Stimulated activated CD4-positive, alpha-beta T cell treated with anti-CD3 and anti-CD28 coated beads, Interleukin-15, amount 100 ng/mL, for 48 hours (primary cell): ENCODE measurements around the gene CIITA.
"Not testable (repeated sequence)": the region's sequence is repeated elsewhere in the genome, so short reads cannot be mapped to it uniquely, and the experiment has no call there.

Experiments used
- DNase-seq, 2 donors: peaks; one replicate each; pipeline ENCODE4 v3.0.0-alpha.2; 2020; ENCODE audit warnings: low read depth in 2 of 2

CIITA gene

DNA sequence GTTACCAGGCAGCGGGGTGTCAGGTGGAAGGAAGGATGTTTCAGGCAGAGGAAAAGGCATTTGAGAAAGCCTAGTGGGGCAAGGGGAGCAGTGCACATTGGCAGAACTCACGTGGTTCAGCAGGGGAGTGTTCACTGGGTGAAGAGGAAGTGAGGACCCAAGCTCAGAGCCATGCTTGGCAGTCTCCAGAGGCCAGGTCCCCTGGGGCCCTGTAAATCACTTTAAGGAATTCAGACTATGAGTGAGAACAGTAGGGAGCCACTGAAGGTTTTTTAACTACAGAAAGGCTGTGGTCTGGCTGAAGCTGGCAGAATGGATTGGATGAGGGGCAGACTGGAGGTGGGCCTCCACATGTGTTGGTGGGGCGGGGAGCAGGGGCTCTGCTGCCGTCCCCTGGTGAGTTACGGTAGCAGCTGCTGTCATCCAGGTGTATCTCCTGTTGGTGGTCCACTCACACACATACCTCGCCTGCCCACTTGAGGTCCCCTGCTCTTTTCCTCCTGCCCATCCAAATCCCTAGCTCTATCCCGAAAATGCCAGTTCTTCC, 72.5 kb downstream of the CIITA start:
- DNase-seq, result no peak

- no peak for DNase-seq
These were observed 73.4 kb downstream of the CIITA start for GRCh38 chr16:10950393-10950792.

DNA sequence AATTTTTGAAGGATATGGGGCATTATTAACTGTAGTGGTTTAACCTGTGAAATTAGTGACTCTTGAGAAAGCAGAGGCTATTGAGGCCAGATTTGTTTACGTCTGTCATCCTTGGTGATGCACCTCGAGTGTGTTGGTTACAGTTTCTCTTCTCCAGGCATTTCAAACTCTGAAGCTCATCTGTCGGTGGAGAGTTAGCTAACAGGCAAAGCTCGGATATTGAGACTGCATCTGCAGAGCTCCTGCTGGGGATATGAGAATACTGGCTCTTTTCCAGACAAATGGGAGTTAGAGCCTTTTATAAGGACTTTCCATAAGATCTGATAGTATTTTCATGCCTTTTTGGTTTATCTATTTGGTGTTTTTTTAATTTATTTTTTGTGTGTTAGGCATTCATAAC, 74.0 kb downstream of the CIITA start:
- no peak for DNase-seq

- DNase-seq, result no peak
These were observed 77.9 kb downstream of the CIITA start for GRCh38 chr16:10954903-10955302.

GRCh38 chr16:10957771-10958482, 80.9 kb downstream of the CIITA start:
- no peak for DNase-seq

DNA sequence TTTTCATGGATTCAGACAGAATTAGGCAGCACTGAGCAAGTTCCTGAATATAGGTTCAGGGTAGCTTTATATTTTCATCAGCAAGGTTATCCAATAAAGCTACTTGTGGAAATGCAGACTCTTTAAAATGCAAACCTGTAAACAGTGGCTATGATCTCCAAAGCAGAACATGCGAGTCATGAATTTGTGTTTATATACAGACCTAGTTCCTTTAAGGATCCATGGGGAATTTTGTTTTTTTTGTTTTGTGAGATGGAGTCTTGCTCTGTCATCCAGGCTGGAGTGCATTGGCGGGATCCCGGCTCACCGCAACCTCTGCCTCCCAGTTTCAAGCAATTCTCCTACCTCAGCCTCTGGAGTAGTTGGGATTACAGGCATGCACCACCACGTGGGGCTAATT, 82.2 kb downstream of the CIITA start:
- DNase-seq, result no peak

DNA sequence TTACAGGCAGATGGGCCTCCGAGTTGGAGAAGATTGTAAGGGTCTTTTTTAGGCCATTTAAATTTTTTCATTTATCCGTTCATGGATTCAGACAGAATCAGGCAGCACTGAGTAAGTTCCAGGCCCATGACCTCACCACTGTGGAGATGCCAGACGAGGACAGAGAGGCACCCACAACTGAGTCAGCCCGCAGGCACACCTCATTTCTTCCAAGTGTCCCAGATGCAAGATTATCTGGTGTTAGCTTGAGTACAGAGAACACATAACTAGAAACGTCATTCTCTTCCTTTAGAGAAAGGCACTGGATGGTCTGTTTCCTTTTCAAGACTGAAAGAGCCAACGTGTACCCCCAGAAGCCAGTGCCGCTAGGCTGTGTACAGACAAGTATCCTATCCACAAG, 84.2 kb downstream of the CIITA start:
- DNase-seq, result no peak

DNA sequence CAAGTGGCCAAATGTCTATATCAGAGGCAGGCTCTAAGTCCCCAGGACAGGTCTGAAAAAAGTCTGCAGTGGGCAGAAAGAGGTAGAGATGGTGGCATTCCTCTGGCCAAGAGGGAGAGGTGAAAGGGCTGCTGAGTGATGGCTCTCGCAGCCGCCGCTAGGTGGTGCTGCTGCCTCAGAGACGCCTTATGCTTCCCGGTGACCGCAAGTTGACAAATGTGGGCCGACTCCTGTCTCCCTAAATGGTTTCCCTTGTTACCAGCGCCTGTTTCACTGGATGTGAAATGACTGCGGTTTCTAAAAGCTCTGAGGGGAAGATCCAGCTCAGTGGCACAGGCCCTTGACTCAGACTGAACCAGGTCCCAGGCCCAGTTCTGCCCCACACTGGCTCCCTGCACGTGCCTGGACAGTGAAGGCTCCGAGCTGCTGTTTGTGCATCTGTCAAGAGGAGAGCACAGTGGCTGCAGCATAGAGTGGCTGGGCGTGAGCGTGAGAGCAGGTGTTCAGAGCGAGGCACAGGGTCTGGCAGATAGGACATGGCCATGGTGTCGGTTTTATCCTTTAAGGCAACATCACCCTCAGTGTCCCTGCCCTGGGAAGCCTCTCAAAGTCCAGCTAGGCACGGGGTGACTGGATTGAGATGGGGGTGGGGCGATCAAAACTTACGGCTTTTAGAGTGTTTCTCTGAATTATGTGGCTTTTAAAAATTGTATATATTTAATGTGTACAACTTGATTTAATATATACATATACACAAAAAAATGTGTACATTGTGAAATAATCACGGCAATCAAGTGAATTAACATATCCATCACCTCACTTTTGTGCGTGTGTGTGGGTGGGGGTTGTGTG, 87.3 kb downstream of the CIITA start:
- peak; percentile 81 for DNase-seq

DNA sequence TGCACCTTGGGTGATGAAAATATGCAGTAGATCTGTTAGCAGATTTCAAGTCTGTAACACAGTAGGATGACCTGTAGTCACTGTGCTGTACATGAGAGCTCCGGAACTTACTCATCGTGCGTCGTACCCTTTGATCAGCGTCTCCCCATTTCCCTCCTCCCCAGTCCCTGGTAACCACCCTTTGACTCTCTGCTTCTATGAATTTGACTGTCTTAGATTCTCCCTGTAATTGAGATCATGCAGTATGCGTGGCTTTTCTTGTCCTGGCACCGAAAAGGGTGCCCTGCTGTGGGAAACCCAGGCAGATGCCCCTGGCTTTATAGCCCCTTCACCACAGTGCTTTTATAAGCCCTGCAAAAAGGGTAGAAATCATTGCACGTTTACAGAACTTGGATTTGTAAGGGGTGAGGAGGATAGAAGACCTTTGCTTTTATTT, 87.9 kb downstream of the CIITA start:
- peak; percentile 65 to 68 for DNase-seq

DNA sequence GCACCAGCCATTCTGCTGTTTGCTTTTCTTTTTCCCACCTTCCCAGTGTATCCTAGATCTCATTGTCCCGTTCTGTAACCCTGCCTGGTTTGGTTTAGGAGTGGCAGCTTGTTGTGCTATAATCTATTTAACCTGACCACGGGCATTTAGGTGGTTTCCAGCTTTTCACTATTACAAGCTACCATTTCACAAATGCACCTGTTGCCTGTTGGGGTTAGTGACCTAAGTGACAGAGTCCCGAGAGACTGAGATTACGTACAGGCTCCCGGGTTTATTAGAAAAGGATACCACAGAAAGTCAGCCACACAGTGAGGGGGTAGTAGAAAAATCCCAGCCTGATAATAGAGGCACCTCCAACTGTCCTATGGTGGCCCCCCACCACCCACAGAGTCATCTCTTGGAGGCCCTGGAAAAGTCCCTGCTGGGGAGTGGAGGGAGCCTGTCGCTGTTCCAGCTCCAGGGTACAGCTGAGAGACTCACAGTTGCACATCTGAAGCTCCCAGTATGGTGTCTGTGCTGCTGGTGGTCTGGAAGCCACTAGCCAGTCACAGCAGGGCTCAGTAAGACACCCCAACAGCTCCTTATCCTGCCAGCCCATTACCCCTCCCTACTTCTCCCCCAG, 88.5 kb downstream of the CIITA start:
- DNase-seq, result no peak

DNA sequence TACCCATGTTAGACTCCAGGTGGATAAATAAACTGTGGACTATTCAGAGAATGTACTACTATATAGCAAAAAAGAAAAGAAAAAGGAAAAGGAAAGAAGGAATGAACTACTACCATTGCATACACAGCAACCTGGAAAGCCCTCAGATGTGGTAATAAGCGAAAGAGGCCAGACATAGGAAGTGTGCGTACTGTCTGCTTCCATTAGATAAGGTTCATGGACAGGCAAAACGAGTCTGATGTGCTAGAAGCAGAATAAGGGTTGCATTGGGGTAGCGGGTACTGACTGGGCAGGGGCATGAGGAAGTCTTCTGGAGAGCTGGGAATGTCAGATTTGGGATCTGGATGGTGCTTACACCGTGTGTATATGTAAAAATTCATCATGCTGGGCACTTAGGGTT, 89.1 kb downstream of the CIITA start:
- DNase-seq, result no peak

- DNase-seq, result not testable (repeated sequence)
These were observed 89.6 kb downstream of the CIITA start for GRCh38 chr16:10966559-10966958.

DNA sequence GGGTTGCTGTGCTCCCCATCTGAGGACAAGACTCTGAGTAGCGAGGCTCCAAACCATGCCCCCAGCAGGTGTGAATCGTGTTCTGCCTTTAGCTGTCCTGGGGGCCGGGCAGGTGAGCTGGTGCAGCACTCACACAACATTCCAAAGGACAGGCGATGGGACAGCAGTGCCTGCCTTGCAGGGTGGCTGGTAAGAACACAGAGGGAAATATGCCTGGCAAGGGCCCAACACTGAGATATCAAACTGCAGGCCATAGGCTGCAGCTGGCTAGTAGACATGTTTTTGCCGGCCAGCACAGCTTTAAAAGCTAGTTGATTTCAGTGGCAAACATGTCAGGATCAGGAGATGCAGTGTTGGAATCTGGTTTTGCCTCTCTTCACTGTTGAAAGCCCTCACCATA, 91.0 kb downstream of the CIITA start:
- DNase-seq, result no peak

DNA sequence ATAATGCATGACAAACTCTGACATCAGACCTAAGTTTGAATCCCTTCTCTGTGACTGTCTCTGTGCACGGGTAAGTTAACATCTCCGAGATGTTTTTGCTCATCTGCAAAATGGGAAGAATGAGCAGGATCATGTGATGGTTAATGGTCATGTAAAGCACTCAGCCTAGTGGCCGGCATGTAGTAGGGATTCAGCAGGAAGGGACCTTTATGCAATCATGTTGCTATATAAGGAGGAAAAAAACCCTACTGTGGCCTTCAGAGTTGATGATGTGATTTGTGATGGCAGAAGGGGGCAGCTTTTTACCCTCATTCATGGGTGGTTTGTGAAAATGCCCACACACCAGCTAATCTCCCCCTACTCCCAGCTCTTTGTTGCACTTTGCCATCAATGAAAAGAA, 91.5 kb downstream of the CIITA start:
- DNase-seq, result no peak

GRCh38 chr16:10969615-10970014, 92.6 kb downstream of the CIITA start:
- DNase-seq, result no peak

DNA sequence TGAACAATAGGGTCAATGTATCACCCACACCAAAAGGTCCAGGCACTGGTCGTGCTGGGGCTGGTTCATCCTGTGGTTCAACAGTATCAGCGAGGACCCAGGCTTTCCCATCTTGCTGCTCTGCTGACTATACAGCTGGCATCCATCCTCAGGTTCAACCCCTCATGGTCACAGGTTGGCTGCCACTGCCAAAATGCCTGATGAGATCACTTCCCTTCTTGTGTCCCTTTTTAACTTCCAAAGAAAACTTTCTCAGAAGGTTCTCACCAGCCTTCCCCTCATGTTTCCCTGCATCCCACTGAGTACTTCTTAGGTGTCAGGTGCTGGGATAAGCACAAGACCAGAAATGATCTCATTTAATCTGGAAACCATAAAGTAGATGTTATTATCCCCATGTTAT, 93.1 kb downstream of the CIITA start:
- no peak for DNase-seq

GRCh38 chr16:10971560-10971961, 94.6 kb downstream of the CIITA start:
- DNase-seq, result no peak

GRCh38 chr16:10972108-10972818, 95.3 kb downstream of the CIITA start:
- DNase-seq, result no peak

DNA sequence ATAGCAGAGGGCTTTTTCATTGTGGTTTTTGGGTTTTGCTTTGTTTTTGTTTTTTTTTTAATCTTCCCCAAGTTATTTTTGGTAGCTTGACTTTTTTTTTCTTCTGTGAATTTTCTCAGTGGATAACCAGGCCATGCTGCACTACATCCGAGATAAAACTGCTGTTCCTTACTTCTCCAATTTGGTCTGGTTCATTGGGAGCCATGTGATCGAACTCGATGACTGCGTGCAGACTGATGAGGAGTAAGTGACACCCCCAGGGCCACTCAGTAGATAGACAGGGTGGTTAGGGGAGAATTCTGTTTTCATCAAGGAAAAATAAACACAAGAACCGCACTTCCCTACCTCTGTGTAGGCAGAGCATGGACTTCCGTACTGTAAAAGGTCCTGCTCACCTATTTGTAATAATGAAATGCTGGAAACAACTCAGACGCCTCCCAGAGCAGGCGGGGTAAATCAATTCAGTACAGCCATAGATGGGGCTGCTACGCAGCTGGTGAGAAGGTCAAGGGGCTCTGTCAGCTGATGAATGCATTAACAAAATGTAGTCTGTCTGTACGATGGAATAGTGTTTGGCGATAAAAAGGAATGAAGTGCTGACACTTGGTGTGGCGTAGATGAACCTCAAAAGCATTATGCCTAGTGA, 95.9 kb downstream of the CIITA start:
- no peak for DNase-seq

DNA sequence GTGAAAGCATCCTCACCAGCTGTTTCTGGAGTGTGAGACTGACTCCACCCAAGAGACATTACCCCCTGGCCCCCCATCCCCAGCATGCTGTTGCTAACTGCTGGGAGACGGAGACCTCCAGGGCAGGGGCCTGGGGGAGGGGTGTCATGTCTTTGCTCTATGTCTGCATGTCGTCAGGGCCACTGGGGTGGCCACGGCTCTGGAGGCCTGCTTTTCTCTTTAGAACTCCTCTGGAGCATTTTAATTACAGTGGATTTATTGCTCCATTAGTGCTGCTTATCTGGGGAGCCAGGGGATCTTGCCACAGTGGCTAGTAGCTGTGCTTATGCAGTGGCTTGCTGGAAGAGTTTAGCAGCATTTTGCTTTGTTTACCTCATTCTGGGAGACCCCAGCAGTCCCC, 99.6 kb downstream of the CIITA start:
- no peak for DNase-seq

- DNase-seq, result no peak
These were observed 101.1 kb downstream of the CIITA start for GRCh38 chr16:10978124-10978523.
